ENCODE results near the gene IQCM.
"Not testable (repeated sequence)": the region's sequence is repeated elsewhere in the genome, so short reads cannot be mapped to it uniquely, and the experiment has no call there.

The IQCM gene

DNA sequence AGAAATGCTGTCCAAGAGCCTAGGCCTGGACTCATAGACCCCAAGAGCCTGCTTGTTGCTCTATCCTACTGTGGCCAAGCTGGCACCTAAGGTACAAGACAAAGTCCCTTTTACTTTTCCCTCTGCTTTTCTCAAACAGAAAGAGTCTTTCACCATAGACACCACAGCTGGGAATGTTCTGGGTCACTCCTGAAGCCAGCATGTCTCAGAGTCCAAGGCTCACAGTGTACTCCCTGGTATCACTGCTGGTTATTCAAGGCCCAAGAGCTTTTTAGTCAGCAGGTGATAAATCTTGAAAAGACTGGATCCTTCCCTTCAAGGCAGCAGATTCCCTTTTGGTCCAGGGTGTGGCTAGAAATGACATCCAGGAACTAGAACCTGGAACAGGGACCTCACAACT is 328.8 kb downstream of the IQCM start:
- ATAC-seq (ENCODE audit: low read depth) (no peak), DNase-seq (ENCODE audit: low spot score) (no peak)
- Histone ChIP-seq H3K27ac (ENCODE audit: poor library complexity, severe bottlenecking) (no peak overlapping the region), H3K4me3 (ENCODE audit: severe bottlenecking) (no peak overlapping the region), H3K36me3 (ENCODE audit: low read depth) (no peaks in the 10 kb centered on the region), H3K27me3 (ENCODE audit: insufficient read depth, poor library complexity, severe bottlenecking) (no peaks in the 10 kb centered on the region), H3K9me3 (ENCODE audit: severe bottlenecking) (no peaks in the 10 kb centered on the region), H3K4me1 (ENCODE audit: insufficient read depth, poor library complexity, severe bottlenecking) (no peaks in the 10 kb centered on the region)
- TF ChIP-seq, protein P1, sequence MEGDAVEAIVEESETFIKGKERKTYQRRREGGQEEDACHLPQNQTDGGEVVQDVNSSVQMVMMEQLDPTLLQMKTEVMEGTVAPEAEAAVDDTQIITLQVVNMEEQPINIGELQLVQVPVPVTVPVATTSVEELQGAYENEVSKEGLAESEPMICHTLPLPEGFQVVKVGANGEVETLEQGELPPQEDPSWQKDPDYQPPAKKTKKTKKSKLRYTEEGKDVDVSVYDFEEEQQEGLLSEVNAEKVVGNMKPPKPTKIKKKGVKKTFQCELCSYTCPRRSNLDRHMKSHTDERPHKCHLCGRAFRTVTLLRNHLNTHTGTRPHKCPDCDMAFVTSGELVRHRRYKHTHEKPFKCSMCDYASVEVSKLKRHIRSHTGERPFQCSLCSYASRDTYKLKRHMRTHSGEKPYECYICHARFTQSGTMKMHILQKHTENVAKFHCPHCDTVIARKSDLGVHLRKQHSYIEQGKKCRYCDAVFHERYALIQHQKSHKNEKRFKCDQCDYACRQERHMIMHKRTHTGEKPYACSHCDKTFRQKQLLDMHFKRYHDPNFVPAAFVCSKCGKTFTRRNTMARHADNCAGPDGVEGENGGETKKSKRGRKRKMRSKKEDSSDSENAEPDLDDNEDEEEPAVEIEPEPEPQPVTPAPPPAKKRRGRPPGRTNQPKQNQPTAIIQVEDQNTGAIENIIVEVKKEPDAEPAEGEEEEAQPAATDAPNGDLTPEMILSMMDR (IDR thresholded peaks at IDR 0.05; ENCODE audit: poor library complexity, severe bottlenecking), result no peak

DNA sequence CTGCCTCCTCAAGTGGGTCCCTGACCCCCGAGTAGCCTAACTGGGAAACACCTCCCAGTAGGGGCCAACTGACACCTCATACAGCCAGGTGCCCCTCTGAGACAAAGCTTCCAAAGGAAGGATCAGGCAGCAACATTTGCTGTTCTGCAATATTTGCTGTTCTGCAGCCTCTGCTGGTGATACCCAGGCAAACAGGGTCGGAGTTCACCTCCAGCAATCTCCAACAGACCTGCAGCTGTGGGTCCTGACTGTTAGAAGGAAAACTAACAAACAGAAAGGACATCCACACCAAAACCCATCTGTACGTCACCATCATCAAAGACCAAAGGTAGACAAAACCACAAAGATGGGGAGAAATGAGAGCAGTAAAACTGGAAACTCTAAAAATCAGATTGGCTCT is 347.0 kb downstream of the IQCM start:
- H3K4me3 ChIP-seq (ENCODE audit: severe bottlenecking); H3K36me3 ChIP-seq (ENCODE audit: low read depth); H3K27me3 ChIP-seq (ENCODE audit: insufficient read depth, poor library complexity, severe bottlenecking); ATAC-seq (ENCODE audit: low read depth); H3K27ac ChIP-seq (ENCODE audit: poor library complexity, severe bottlenecking); H3K9me3 ChIP-seq (ENCODE audit: severe bottlenecking); DNase-seq (ENCODE audit: low spot score); H3K4me1 ChIP-seq (ENCODE audit: insufficient read depth, poor library complexity, severe bottlenecking): not testable (repeated sequence)

- Histone ChIP-seq H3K4me1 (ENCODE audit: insufficient read depth, poor library complexity, severe bottlenecking) (peaks cover 3% of the 10 kb centered on the region), H3K4me3 (ENCODE audit: severe bottlenecking) (no peak overlapping the region), H3K27me3 (ENCODE audit: insufficient read depth, poor library complexity, severe bottlenecking) (no peaks in the 10 kb centered on the region), H3K36me3 (ENCODE audit: low read depth) (no peaks in the 10 kb centered on the region), H3K27ac (ENCODE audit: poor library complexity, severe bottlenecking) (no peak overlapping the region), H3K9me3 (ENCODE audit: severe bottlenecking) (no peaks in the 10 kb centered on the region)
- TF ChIP-seq, protein P1 (IDR thresholded peaks at IDR 0.05; ENCODE audit: poor library complexity, severe bottlenecking), result no peak
- ATAC-seq (ENCODE audit: low read depth), result no peak
- no peak for DNase-seq (ENCODE audit: low spot score)
Measured at GRCh38 chr4:149466446-149466845, 349.2 kb downstream of the IQCM start.

GRCh38 chr4:149465955-149466354 is 349.7 kb downstream of the IQCM start:
- DNase-seq (ENCODE audit: low spot score) (no peak), ATAC-seq (ENCODE audit: low read depth) (peak; percentile 71)
- no peaks in the 10 kb centered on the region for H3K27me3 ChIP-seq (ENCODE audit: insufficient read depth, poor library complexity, severe bottlenecking)
- no peak overlapping the region for H3K27ac ChIP-seq (ENCODE audit: poor library complexity, severe bottlenecking)
- no peaks in the 10 kb centered on the region for H3K36me3 ChIP-seq (ENCODE audit: low read depth)
- TF ChIP-seq, protein P1 (IDR thresholded peaks at IDR 0.05; ENCODE audit: poor library complexity, severe bottlenecking), result no peak
- H3K4me1 ChIP-seq (ENCODE audit: insufficient read depth, poor library complexity, severe bottlenecking), result peaks cover 3% of the 10 kb centered on the region
- no peaks in the 10 kb centered on the region for H3K9me3 ChIP-seq (ENCODE audit: severe bottlenecking)
- H3K4me3 ChIP-seq (ENCODE audit: severe bottlenecking), result no peak overlapping the region

DNA sequence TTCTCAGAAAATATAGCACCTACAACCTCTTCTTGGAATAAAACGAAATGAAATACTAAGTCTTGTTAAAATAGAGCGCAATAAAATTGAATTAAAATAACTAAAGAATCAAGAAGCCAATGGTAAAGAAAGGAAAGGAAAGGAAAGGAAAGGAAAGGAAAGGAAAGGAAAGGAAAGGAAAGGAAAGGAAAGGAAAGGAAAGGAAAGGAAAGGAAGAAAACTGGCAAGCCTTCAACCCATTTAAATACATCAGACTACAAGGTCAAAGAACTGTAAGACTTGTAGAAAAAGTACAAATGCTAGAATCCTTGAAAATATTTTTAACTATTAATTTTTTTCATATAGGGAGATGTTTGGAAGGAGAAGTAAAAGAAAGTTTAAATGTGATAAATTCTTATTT is 372.1 kb downstream of the IQCM start:
- H3K4me3 ChIP-seq (ENCODE audit: severe bottlenecking), result no peak overlapping the region
- ATAC-seq (ENCODE audit: low read depth) (no peak), DNase-seq (ENCODE audit: low spot score) (no peak)
- H3K9me3 ChIP-seq (ENCODE audit: severe bottlenecking), result no peaks in the 10 kb centered on the region
- H3K4me1 ChIP-seq (ENCODE audit: insufficient read depth, poor library complexity, severe bottlenecking), result no peaks in the 10 kb centered on the region
- TF ChIP-seq, protein P1 (IDR thresholded peaks at IDR 0.05; ENCODE audit: poor library complexity, severe bottlenecking), result no peak
- H3K36me3 ChIP-seq (ENCODE audit: low read depth), result no peaks in the 10 kb centered on the region
- no peaks in the 10 kb centered on the region for H3K27me3 ChIP-seq (ENCODE audit: insufficient read depth, poor library complexity, severe bottlenecking)
- no peak overlapping the region for H3K27ac ChIP-seq (ENCODE audit: poor library complexity, severe bottlenecking)
